Stimulated activated CD4-positive, alpha-beta T cell treated with anti-CD3 and anti-CD28 coated beads, Interleukin-4, amount 100 ng/mL, for 48 hours (primary cell): Measurements from ENCODE around the gene NRCAM.

Experiments
- DNase-seq, 2 donors: peaks; one replicate each; pipeline ENCODE4 v3.0.0-alpha.2; 2020; ENCODE audit warnings: low read depth in 2 of 2

The NRCAM gene

DNA sequence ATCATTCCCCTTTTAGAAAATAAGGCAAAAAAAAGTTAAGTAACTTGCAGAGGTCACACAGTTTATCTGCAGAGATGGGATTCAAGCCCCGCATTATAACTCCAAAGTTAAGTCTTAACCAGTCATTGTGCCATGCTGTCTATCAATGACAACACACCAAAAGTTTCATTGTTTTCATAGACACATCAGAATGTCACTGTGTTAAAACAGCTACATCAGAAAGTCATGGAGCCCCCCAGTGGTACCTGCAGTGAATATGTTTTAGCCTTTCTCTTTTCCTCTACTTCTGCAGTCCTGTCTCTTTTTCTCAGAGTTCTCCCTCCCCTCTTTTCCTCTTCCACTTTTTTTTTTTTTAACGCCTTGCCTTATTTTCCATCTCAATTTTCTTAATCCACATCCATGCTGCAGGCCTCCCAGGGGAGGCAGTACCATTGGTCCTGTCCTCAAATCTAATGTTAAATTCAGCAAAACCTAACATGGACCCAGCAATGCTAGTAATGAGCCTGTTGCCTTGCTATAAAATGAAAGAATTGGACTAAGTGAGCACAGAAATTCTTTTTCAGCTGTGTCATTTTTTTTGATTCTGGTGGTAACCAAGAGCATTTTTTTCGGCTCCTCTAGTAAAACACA is 3.8 kb upstream of the NRCAM start:
- DNase-seq, result no peak

DNA sequence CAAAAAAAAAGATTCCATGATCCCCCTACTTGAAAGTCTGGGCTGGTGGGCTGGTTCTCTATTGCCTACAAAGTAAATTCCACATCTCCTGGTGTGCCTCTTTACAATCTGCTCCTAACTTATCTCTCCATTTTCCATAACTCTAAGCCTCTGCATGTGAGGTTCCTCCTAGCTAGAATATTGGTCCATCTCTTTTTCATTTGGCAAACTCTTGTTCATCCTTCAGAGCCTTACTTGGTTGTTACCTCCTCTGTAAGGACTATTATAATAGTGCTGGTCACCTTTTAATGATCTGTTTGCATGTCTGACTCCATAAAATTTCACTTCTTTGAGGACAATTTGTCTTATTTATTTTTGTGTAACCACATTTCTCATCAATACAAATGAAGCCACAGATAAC is 1.6 kb upstream of the NRCAM start:
- DNase-seq, result no peak

DNA sequence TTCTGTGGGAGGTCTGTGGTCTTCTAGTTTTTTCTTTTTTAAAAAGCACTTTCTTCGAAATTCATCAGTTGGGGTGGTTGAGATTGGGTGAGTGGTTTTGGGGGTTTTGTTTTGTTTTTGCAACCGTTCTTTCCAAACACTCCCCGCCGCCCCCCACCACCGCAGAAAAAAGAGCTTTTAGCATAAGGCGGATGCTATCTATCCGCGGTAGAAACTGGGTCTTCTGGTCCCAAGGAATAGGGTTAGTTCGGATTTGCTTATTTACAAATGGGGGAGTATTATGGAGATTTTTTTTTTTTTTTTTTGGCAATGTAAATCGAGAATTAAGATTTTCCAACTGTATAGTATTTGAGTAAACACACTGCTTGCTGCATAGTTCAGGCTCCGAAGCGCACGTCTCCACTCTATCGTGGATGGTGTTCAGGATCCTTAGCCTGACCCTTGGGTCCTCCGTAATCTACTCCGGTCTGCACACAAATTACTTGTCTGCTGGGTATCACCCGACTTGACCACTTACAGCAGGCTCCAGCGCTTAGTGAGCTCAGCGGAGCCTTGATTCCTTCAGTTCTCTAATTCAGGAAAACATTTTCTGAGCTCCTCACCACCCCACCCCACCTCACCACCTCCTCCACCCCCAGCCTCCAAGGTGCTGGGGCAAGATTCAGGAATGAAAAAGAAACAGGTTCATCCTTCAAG is 757 bp upstream of the NRCAM start:
- DNase-seq, result no peak

DNA sequence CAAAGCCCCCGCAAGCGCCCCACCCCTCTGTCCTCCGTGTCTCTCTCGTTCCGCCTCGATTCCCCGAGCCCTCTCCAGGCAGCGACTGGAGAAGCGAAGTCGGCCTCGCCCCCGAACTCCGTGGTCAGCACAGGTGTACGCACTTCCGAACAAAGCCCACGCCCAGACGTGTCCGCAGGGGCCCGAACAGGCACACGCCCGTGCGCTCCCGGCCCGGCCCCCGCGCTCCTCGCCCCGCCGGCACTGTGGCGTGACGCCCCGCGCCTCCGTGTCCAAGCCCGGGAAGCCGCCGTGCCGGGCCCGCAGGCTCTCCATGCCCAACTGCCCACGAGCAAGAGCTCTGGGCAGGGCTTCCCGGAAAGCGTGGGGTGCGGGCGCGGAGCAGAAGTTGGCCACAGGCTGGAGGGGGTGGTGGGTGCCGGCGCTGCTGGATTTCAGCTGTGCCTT is 662 bp downstream of the NRCAM start:
- no peak for DNase-seq

DNA sequence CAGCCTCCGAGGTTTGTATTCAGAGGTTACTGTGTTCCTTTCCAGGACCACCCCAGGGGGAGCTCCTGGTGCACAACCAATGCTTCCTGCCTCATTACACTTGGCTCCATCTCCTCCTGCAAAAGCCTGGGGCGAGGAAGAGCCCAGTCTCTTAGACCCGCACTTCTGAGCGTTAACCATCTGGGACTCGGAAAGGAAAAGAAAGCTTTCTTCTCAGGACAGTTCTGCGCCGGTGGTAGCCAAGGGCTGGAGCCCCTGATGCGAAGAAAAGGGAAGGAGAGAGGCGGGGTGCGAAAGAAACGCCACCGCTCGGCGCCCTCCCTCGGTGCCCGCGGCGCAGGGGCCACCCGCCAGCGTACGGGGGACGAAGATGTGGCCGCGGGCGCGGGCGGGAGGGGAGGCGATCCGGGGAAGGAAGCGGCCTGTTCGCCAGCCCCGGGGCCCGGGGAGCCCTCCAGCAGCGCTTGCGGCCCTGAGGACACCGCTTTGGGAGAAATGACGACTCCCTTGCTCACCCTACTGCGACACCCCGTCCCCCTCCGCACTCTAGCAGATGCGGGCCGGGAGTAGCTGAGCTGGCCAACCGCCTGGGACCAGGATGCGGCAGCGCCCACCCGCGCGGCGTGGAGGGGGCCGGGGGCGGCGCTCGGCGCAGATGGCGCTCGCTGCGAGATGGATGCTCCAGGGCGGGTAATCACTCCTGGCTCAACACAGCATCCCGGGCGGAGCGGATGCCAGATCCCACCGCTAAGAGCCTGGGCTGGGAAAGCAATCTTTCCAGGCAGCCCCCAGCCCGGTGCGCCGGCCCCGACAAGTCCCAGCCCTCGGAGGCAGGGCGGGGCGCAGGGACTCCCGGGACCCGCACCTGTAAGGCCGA is 1.3 kb downstream of the NRCAM start:
- DNase-seq, result no peak

DNA sequence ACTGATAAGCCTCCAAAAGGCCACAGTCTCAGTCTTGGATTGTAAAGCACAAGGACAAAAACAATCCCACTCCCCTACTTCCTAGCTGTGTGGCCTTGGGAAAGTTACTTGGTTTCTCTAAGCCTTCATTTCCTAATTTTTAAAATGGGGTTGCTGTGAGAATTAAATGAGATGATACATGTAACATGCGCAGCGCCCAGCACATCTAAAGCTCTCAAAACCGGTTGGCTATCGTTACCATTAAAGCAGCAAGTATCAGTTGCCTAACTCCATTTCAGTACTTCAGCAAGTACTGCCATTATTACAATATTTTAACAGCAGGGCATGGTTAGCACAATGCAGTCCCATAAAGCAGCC is 1.9 kb downstream of the NRCAM start:
- no peak for DNase-seq

DNA sequence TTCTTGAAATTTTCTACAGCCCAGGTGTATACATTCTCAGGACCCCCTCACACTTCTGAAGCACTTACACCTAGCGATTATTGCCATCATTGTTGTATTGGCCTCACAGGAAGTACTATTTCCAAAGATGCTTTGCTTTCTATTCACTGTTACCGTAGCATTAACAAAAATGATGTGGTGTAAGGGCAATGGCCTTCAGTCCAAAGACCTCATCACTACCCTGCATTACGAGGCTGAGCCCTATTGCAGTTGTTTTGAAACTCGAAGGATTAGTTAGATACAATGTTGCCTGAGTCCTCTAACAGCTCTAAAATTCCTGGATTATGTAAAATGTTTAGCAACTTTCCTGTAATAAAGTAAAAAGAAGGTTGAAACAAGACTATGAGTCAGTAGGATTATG is 2.9 kb downstream of the NRCAM start:
- DNase-seq, result no peak

DNA sequence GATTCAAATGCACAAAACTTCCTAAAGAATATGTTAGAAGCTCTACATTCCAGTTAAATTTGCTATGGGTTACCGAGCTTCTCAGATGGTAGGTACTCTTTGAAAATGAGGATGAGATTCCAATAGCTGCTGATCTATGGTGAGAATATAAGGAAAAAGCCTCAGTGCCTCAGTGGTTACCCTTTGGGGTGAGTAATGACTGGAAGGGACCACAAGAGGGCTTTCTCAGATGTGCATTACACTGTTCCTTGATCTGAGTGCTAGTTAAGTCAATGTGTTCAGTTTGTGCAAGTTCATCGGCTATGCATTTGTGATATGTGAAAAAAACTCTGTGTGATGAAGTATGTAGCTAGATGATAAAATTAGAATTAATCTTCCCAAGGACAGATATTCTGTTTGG is 3.5 kb downstream of the NRCAM start:
- DNase-seq, result no peak

DNA sequence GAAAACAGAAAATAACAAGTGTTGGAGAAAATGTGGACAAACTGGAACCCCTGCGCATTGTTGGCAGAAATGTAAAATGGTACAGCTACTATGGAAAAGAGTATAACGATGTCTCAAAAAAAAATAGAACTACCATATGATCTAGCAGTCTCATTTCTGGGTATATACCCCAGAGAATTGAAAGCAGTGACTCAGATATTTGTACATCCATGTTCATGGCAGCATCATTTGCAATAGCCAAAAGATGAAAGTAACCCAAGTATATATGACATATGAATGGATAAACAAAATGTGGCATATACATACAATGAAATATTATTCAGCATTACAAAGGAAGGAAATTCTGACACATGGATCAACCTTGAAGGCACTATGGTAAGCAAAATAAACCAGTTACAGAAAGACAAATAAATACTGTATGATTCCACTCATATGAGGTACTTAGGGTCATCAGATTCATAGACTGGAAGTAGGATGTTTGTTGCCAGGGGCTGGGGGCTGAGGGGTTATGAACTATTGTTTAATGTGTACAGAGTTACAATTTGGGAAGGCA is 4.9 kb downstream of the NRCAM start:
- DNase-seq, result no peak

DNA sequence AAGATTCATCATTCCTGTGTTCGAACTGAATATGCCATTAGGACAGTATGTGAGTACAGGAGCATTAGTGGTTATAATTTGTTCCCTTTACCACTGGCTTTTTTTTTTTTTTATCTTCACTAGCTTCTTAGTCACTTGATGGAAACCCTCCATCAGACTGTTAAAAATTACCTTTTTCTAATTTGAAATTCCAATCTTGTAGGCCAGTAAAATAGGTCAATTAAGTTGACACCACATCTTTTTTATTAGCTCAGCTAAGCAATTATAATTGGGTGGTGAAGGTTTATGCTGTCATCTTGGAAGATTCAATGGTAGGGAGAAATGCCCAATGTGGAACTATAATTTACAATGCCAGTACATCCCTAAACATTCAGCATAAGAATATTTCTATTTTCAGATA is 6.1 kb downstream of the NRCAM start:
- DNase-seq, result no peak

DNA sequence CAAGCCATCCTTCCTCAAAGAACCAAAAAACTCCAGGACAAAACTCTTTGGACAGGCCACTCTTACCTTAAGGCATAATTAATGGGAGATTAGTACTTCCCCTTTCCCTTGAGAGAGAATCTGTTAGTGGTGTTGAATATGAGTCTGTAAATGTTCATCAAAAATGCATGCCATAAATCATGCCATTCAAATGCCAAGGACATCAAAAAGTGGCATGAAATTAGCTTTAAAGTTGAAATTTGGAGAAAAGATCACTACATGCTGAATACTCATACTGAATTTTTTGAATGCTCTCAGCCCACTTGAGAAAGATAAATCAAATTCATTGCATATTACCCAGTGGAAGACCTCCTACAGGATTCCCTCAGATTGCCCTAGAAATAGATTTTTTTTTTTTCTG is 6.7 kb downstream of the NRCAM start:
- DNase-seq, result no peak

DNA sequence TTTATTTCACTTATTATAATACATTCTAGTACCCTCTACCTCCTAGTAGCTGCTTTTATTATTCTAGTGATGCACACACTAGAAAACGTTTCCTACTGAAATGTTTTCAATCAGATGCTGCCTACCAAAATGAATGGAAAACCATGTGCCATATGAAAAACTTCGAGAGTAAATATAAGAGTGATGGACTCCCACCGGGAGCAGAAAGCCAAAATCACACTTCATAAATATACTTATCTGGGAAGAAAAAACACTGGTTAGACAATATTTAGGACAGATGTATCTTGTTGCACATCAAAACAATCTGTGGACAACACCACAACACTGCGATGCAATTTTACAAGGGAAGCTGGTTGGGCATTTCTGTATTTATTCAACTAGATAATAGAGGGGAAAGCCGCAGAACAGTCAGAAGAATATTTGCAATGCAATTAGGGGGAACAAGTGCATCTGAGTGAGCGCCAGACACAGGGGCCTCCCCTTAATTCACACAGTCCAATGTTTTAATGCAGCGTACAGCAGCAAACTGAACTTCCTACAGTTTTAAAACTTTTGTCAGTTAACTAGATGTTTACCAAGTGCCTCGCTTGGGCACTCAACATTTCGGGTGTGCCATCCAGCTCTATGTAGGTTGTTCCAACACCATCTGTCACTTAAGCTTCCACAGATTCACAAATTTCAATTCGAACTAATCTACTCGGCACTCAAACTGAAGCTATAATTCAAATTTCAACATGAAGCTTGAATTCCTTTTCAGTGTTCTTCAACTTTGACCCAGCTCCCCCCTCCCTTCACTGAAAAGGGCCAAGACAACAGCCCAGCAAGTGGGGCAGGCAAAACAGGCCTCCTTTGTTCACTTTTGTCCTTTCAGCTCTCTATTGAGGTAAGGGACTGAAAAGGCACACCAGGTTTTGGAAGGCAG is 7.4 kb downstream of the NRCAM start:
- DNase-seq, result no peak

DNA sequence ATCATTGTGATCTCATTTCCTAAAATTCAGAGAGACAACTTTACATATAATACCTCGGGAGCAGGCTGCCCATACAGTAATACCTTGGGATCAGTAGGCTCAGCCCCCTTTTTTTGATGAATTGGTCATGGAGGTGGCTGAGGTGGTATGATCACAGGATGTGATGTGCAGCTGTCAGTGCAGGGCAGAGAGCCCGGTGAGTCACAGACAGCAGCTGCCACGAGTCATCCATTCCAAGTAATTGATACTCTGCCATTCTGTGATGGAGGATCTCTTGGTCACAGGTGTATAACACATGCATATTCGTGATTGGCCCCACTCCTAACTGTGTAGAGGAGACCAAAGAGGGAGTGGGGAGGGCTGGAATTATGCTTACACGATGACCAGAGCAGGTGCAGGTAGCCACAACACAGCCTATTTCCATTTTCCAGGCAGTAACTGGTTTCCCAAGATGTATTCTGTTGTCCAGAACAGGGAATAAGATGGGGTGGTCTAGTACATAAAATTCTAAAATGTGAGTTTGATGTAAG is 14.1 kb downstream of the NRCAM start:
- no peak for DNase-seq

DNA sequence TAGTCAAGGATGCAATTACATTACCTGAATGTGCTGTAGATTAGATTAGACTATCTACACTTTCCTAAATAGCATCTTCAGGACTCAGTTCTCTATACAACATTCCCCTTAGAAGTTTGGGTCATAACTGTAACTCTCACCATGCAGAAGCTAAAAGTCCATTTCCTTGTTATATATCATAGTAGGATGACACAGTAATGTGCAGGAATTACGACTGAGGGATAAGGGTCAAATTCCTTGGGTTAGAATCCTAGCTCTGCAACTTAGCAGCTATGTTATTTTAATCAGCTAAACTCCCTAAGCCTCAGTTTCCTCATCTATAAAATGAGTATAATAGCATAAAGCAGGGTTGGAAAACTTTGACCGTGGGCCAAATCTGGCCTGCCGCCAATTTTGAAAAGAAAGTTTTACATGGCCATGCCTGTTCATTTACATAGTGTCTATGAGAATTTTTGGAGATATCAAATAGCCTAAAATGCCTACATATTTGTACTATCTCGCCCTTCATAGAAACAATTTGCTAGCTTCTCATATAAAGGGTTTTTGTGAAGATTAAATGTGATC is 14.8 kb downstream of the NRCAM start:
- no peak for DNase-seq

DNA sequence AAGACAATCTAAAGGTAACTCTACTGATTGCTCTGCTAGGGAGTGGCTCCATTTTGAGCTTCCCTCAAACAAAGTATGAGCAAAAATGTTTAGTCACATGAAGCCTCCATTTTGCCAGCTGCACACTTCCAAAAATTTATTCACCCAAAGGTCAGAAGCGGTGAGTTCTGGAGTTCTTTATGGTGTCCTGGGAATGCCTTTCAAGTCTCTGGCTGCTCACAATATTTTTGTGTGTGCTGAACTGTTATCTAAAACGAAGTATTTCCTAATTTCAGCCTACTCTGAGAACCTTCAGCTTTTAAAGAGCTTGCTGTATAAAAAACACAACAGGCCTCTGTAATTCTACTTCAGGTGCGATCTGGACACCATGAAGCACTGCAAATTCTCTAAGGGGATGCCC is 15.6 kb downstream of the NRCAM start:
- no peak for DNase-seq

DNA sequence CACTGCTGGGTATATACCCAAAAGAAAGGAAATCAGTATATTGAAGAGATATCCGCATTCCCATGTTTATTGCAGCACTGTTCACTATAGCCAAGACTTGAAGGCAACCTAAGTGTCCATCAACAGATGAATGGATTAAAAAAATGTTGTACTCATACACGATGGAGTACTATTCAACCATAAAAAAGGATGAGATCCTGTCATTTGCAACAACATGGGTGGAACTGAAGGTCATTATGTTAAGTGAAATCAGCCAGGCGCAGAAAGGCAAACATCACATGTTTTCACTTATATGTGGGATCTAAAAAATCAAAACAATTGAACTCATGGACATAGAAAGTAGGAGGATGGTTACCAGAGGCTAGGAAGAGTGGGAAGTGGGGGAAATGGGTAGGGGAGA is 19.3 kb downstream of the NRCAM start:
- no peak for DNase-seq

DNA sequence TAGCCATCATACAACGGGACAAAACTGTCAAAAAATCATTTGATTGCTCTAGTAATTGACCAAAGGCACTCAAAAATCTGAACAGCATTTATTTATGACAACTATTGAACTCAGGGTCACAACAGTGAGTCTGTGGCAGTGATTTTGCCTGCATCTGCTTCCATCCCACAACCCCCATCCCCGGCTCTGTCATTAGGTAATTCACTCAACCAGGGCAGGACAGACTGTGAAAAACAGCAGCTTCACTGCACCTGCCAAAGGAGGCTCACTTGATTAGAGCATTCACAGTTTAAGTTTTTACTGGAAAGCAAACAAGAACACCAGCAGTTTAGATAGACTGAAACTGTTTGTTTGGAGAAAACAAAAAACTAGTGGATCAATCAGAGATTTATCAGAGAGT is 22.2 kb downstream of the NRCAM start:
- no peak for DNase-seq

DNA sequence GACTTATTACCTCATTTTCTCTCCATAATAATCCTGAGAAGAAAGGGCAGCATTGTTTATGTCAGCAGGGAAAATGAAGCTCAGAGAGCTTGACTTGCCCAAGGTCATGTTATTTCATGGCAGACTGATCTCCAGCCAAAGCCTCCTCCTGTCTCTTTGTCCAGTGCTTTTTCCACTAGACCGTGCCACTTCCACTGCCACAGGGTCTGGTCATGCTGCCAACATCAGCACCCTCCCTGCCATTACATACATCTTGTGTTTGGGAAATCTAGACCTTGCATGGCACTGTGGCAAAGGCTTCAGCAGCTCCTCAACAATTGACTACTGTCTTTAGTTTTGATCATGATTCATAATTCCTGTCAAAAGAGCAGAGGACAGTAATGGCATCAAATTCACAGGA is 25.1 kb downstream of the NRCAM start:
- DNase-seq, result no peak

DNA sequence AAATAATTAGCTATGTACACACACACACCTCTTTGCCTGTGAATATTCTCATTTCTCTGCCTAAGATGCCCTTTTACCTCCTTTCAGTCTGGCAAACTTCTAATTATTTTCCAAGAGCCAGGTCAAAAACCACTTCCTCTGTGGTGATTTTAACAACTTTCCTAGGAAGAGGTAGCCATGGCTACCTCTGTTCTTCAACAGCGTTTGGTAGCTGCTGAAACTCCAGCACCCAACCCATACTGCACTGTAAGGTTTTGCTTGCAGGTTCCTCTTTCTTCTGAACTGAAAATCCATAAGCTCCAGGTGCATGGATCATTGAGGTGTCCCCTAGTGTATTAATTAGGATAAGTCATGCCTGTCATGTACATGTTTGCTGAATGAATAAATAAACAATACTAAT is 25.6 kb downstream of the NRCAM start:
- no peak for DNase-seq

DNA sequence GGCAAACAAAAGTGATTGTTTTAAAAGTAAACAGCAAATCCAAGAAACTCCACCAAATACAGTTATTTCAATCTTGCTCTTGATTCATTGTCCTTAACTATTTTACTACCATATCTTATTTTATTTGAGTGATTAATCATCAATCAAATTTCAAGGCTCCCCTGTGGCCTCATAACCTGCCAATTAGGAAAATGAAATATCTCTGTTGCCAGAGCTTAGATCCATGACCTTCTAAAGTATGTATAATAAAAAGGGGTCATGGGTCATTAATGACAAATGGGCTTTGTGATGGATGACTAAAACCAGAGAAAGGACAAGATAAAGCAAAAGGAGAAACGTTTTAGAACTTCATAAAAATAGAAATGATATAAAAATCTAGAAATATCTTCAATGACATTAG is 28.5 kb downstream of the NRCAM start:
- DNase-seq, result no peak

DNA sequence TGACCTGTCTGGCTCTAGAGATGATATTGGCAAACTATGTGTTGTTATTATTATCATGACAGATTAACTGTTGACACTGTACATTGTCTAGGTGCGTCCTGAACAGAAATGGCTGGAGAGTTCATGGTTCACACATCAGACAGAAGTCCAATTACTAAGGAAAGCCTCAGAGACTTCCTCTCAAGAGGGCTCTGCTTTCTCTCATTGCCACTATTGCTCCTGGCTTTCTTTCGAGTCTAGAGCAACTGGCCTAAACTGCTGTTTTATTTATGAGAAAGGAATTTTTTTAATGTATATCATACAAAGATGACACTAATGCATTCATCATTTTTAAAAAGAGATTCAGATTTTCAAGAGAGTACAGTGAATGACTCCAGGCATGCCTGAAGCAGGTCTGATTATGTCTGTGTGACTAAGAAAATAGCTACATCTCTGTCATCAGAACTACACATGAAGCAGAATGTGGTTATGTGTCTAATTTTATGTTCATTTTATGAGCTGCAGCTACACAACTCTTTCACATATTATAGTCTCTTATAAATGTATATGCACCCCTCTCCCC is 30.4 kb downstream of the NRCAM start:
- no peak for DNase-seq
